ENCODE measurements around the gene OGFR.

Gene OGFR

GRCh38 chr20:62776692-62777527, 27.7 kb upstream of the OGFR start:
- Histone ChIP-seq H3K27me3 (ENCODE audit: control insufficient read depth in 3 of 3, insufficient read depth in 3 of 3, low read depth in 1 of 3, low read length in 3 of 3) (peaks cover 0 to 35% (median 0%) of the 10 kb centered on the region in 3 experiments), H3K4ac (ENCODE audit: low read length) (peak overlapping the region; percentile 66), H4K8ac (ENCODE audit: low read depth, low read length) (no peak overlapping the region), H3K79me1 (ENCODE audit: low read depth, low read length) (peaks cover 2% of the 10 kb centered on the region), H3K9me3 (replicated peaks in 1 of 2; ENCODE audit: control insufficient read depth in 2 of 2, insufficient read depth in 1 of 2, low read depth in 1 of 2, low read length in 2 of 2) (peaks cover 0 to 2% of the 10 kb centered on the region in 2 donors), H3K4me2 (ENCODE audit: insufficient read depth, low read length, poor library complexity, severe bottlenecking) (no peak overlapping the region), H2BK15ac (ENCODE audit: low read length) (peak overlapping the region; percentile 97), H3K14ac (ENCODE audit: low read length) (peak overlapping the region; percentile 31), H3K4me1 (ENCODE audit: control insufficient read depth in 2 of 2, insufficient read depth in 1 of 2, low read depth in 1 of 2, low read length in 2 of 2) (peaks cover 10 to 21% of the 10 kb centered on the region in 2 donors), H3K9ac (ENCODE audit: low read depth, low read length, poor library complexity) (peak overlapping the region; percentile 44), H3K27ac (replicated peaks; ENCODE audit: low read length) (no peak overlapping the region), H2BK5ac (ENCODE audit: low read length) (peak overlapping the region; percentile 1), H3K23ac (ENCODE audit: low read depth, low read length, poor library complexity) (peak overlapping the region; percentile 34), H2BK120ac (ENCODE audit: low read depth, low read length) (no peak overlapping the region), H4K91ac (ENCODE audit: low read depth, low read length, poor library complexity) (peak overlapping the region; percentile 85), H2BK12ac (ENCODE audit: low read length) (peak overlapping the region; percentile 90), H3K36me3 (replicated peaks in 1 of 2; ENCODE audit: control insufficient read depth in 2 of 2, insufficient read depth in 2 of 2, low read length in 2 of 2) (no peaks in the 10 kb centered on the region), H2AK5ac (ENCODE audit: low read depth, low read length) (peak overlapping the region; percentile 99), H3K4me3 (ENCODE audit: low read length in 2 of 2) (no peak overlapping the region), H3K18ac (ENCODE audit: low read length) (peak overlapping the region; percentile 90), H2AFZ (ENCODE audit: low read length) (peak overlapping the region; percentile 53)
- no peak for DNase-seq (ENCODE audit: low spot score)
- WGBS, 2 donors (ENCODE audit: extremely low coverage in 2 of 2, insufficient read length in 2 of 2, insufficient replicate concordance in 1 of 2) = no CpG with 5 or more reads among the region's 14 CpGs

GRCh38 chr20:62777528-62777830, 27.2 kb upstream of the OGFR start:
- peaks cover 0 to 2% of the 10 kb centered on the region in 2 donors for H3K9me3 ChIP-seq (replicated peaks in 1 of 2; ENCODE audit: control insufficient read depth in 2 of 2, insufficient read depth in 1 of 2, low read depth in 1 of 2, low read length in 2 of 2)
- no CpG with 5 or more reads among the region's 8 CpGs for WGBS, 2 donors (ENCODE audit: extremely low coverage in 2 of 2, insufficient read length in 2 of 2, insufficient replicate concordance in 1 of 2)
- no peak for DNase-seq (ENCODE audit: low spot score)
- peak overlapping the region; percentile 87 for H3K18ac ChIP-seq (ENCODE audit: low read length)
- no peak overlapping the region for H3K14ac ChIP-seq (ENCODE audit: low read length)
- H3K4ac ChIP-seq (ENCODE audit: low read length) = peak overlapping the region; percentile 66
- no peak overlapping the region for H4K8ac ChIP-seq (ENCODE audit: low read depth, low read length)
- no peak overlapping the region for H3K4me3 ChIP-seq (ENCODE audit: low read length in 2 of 2)
- no peaks in the 10 kb centered on the region for H3K36me3 ChIP-seq (replicated peaks in 1 of 2; ENCODE audit: control insufficient read depth in 2 of 2, insufficient read depth in 2 of 2, low read length in 2 of 2)
- H2AK5ac ChIP-seq (ENCODE audit: low read depth, low read length) = peak overlapping the region; percentile 91
- H3K23ac ChIP-seq (ENCODE audit: low read depth, low read length, poor library complexity) = no peak overlapping the region
- peak overlapping the region; percentile 82 for H2BK5ac ChIP-seq (ENCODE audit: low read length)
- H2BK15ac ChIP-seq (ENCODE audit: low read length) = peak overlapping the region; percentile 97
- no peak overlapping the region for H3K27ac ChIP-seq (replicated peaks; ENCODE audit: low read length)
- peaks cover 0 to 35% (median 0%) of the 10 kb centered on the region in 3 experiments for H3K27me3 ChIP-seq (ENCODE audit: control insufficient read depth in 3 of 3, insufficient read depth in 3 of 3, low read depth in 1 of 3, low read length in 3 of 3)
- H2BK120ac ChIP-seq (ENCODE audit: low read depth, low read length) = no peak overlapping the region
- H4K91ac ChIP-seq (ENCODE audit: low read depth, low read length, poor library complexity) = peak overlapping the region; percentile 85
- peaks cover 11 to 21% of the 10 kb centered on the region in 2 donors for H3K4me1 ChIP-seq (ENCODE audit: control insufficient read depth in 2 of 2, insufficient read depth in 1 of 2, low read depth in 1 of 2, low read length in 2 of 2)
- peak overlapping the region; percentile 7 for H2BK12ac ChIP-seq (ENCODE audit: low read length)
- peaks cover 2% of the 10 kb centered on the region for H3K79me1 ChIP-seq (ENCODE audit: low read depth, low read length)
- H3K4me2 ChIP-seq (ENCODE audit: insufficient read depth, low read length, poor library complexity, severe bottlenecking) = no peak overlapping the region
- H3K9ac ChIP-seq (ENCODE audit: low read depth, low read length, poor library complexity) = peak overlapping the region; percentile 44
- H2AFZ ChIP-seq (ENCODE audit: low read length) = peak overlapping the region; percentile 34

GRCh38 chr20:62778058-62778457, 26.6 kb upstream of the OGFR start:
- peak overlapping the region; percentile 91 for H2AK5ac ChIP-seq (ENCODE audit: low read depth, low read length)

More at GRCh38 chr20:62778058-62778457, 26.6 kb upstream of the OGFR start:
- Histone ChIP-seq H2BK12ac (ENCODE audit: low read length) (peak overlapping the region; percentile 77), H2BK120ac (ENCODE audit: low read depth, low read length) (no peak overlapping the region), H3K14ac (ENCODE audit: low read length) (no peak overlapping the region), H3K4me3 (ENCODE audit: low read length in 2 of 2) (no peak overlapping the region), H3K9ac (ENCODE audit: low read depth, low read length, poor library complexity) (no peak overlapping the region), H3K23ac (ENCODE audit: low read depth, low read length, poor library complexity) (no peak overlapping the region), H3K4ac (ENCODE audit: low read length) (no peak overlapping the region), H2BK15ac (ENCODE audit: low read length) (no peak overlapping the region), H3K79me1 (ENCODE audit: low read depth, low read length) (peaks cover 2% of the 10 kb centered on the region), H3K18ac (ENCODE audit: low read length) (peak overlapping the region; percentile 59), H3K4me1 (ENCODE audit: control insufficient read depth in 2 of 2, insufficient read depth in 1 of 2, low read depth in 1 of 2, low read length in 2 of 2) (peaks cover 12 to 15% of the 10 kb centered on the region in 2 donors), H2BK5ac (ENCODE audit: low read length) (peak overlapping the region; percentile 82), H4K8ac (ENCODE audit: low read depth, low read length) (peak overlapping the region; percentile 82), H3K27ac (replicated peaks; ENCODE audit: low read length) (no peak overlapping the region), H3K4me2 (ENCODE audit: insufficient read depth, low read length, poor library complexity, severe bottlenecking) (no peak overlapping the region), H2AFZ (ENCODE audit: low read length) (no peak overlapping the region), H3K36me3 (replicated peaks in 1 of 2; ENCODE audit: control insufficient read depth in 2 of 2, insufficient read depth in 2 of 2, low read length in 2 of 2) (no peaks in the 10 kb centered on the region), H3K27me3 (ENCODE audit: control insufficient read depth in 3 of 3, insufficient read depth in 3 of 3, low read depth in 1 of 3, low read length in 3 of 3) (peaks cover 0 to 30% (median 0%) of the 10 kb centered on the region in 3 experiments), H3K9me3 (replicated peaks in 1 of 2; ENCODE audit: control insufficient read depth in 2 of 2, insufficient read depth in 1 of 2, low read depth in 1 of 2, low read length in 2 of 2) (peaks cover 0 to 2% of the 10 kb centered on the region in 2 donors), H4K91ac (ENCODE audit: low read depth, low read length, poor library complexity) (no peak overlapping the region)
- WGBS, 2 donors (ENCODE audit: extremely low coverage in 2 of 2, insufficient read length in 2 of 2, insufficient replicate concordance in 1 of 2) = no CpG with 5 or more reads among the region's 9 CpGs
- no peak for DNase-seq (ENCODE audit: low spot score)

Measured in neuronal stem cell (in vitro differentiated cells).